GM12878 (cell line): Measurements from ENCODE around the gene DUSP7. TPM values are rescaled to one million over a fixed set of nuclear protein-coding genes. Genes with fewer than 3 reads are reported as not detected.

Source experiments
- ATAC-seq: fragments of 200-7000 bp; cut with Tn5 transposase; 3 replicates; pipeline ENCODE4 v1.9.1; 2020; ENCODE audit warnings: mild to moderate bottlenecking, moderate library complexity
- BruUV-seq: library from RNA; stranded (reverse); fragments of 400-500 nt; replicated peaks from 2 replicates; lab custom pipeline; 2021; lab: Mats Ljungman, UMichigan
- CTCF ChIA-PET: fragments of 300-600 bp; sonication (Branson Sonifier 250); formaldehyde crosslinking; extraction: SDS; loops from one replicate; lab custom pipeline; 2021; ENCODE audit warnings: inconsistent platforms; lab: Yijun Ruan, JAX
- POLR2A ChIA-PET: fragments of 350-600 bp; formaldehyde crosslinking; extraction: SDS; loops from one replicate; lab custom pipeline; 2021; ENCODE audit warnings: inconsistent platforms; lab: Charles Lee
- RAD21 ChIA-PET: fragments of 300-600 bp; sonication (Branson Sonifier 250); formaldehyde crosslinking; loops from one replicate; lab custom pipeline; 2023; ENCODE audit warnings: antibody characterized with exemption; ENCODE audit not compliant: unreplicated experiment; lab: Charles Lee
- SMC1A ChIA-PET: fragments of 300-600 bp; sonication (Branson Sonifier 250); formaldehyde crosslinking; loops from one replicate; lab custom pipeline; 2023; ENCODE audit not compliant: unreplicated experiment, uncharacterized antibody; lab: Charles Lee
- DNase-seq: peaks from one replicate; pipeline ENCODE4 v3.0.0-alpha.2; 2011; ENCODE audit warnings: low read depth, low spot score
- FAIRE-seq: peaks from 3 replicates; lab custom pipeline; 2011; peaks lifted over from hg19 to GRCh38; lab: Jason Lieb, UNC
- H2AFZ ChIP-seq: 2 replicates; pipeline ENCODE4 v1.6.0; 2011; ENCODE audit warnings: low read depth, low read length, control low read depth; ENCODE audit not compliant: control insufficient read depth
- H3K27ac ChIP-seq: 2 replicates; pipeline ENCODE4 v1.5.1; 2011; ENCODE audit warnings: control low read depth; ENCODE audit not compliant: control insufficient read depth, insufficient read depth
- H3K27me3 ChIP-seq, 2 experiments: replicated peaks in 1 of 2; 2 replicates each; pipeline versions ENCODE4 v1.6.0 to v1.6.1; 2011; ENCODE audit warnings: low read length in 1 of 2; ENCODE audit not compliant: control insufficient read depth in 2 of 2, insufficient read depth in 2 of 2
- H3K36me3 ChIP-seq, 2 experiments: 2 replicates each; pipeline ENCODE4 v1.5.1; 2011; ENCODE audit warnings: low read length in 1 of 2; ENCODE audit not compliant: control insufficient read depth in 2 of 2, insufficient read depth in 2 of 2
- H3K4me1 ChIP-seq: 2 replicates; pipeline ENCODE4 v1.6.1; 2011; ENCODE audit warnings: mild to moderate bottlenecking, low read length, moderate library complexity, mixed read lengths; ENCODE audit not compliant: control insufficient read depth, insufficient read depth
- H3K4me2 ChIP-seq: 2 replicates; pipeline ENCODE4 v1.6.0; 2011; ENCODE audit warnings: control low read depth; ENCODE audit not compliant: control insufficient read depth, insufficient read depth
- H3K4me3 ChIP-seq: fragments of 200-600 bp; sonication (generic); 2 replicates; pipeline ENCODE4 v1.5.1; 2016
- H3K79me2 ChIP-seq: 2 replicates; pipeline ENCODE4 v1.6.0; 2011; ENCODE audit warnings: low read length; ENCODE audit not compliant: control insufficient read depth, insufficient read depth
- H3K9ac ChIP-seq: 2 replicates; pipeline ENCODE4 v1.8.0; 2011; ENCODE audit warnings: low read length, control low read depth, mixed read lengths; ENCODE audit not compliant: control insufficient read depth, insufficient read depth
- H3K9me3 ChIP-seq: replicated peaks from 3 replicates; pipeline ENCODE4 v1.5.1; 2011; ENCODE audit warnings: mild to moderate bottlenecking, low read length; ENCODE audit not compliant: control insufficient read depth, insufficient read depth
- H4K20me1 ChIP-seq: 2 replicates; pipeline ENCODE4 v1.6.0; 2011; ENCODE audit not compliant: control insufficient read depth, insufficient read depth
- BHLHE40 ChIP-seq, 2 experiments: fragments of 450-650 bp in 1 of 2; IDR thresholded peaks; 2 replicates each; pipeline ENCODE4 v1.6.1; 2011 to 2017; ENCODE audit warnings: low read depth in 2 of 2, borderline replicate concordance in 1 of 2, improper control_type of control experiment in 1 of 2, low read length in 1 of 2, mild to moderate bottlenecking in 1 of 2
- CBX5 ChIP-seq: sonication (generic); IDR thresholded peaks from 2 replicates; pipeline ENCODE4 v1.6.1; 2016; ENCODE audit warnings: low read depth, moderate library complexity, mild to moderate bottlenecking, inconsistent platforms
- EGR1 ChIP-seq, 2 experiments: IDR thresholded peaks; 1 replicate in 1 of 2; 2 replicates in 1 of 2; pipeline ENCODE4 v1.6.1; 2011 to 2012; ENCODE audit warnings: low read depth in 2 of 2, low read length in 2 of 2, borderline replicate concordance in 1 of 2, mild to moderate bottlenecking in 1 of 2, moderate library complexity in 1 of 2
- NR2F1 ChIP-seq: fragments of 450-650 bp; conservative IDR thresholded peaks from 2 replicates; pipeline ENCODE4 v1.6.1; 2017; ENCODE audit warnings: mild to moderate bottlenecking
- RAD21 ChIP-seq: IDR thresholded peaks from 2 replicates; pipeline ENCODE4 v1.6.1; 2011; ENCODE audit warnings: mild to moderate bottlenecking, low read depth, low read length, moderate library complexity; ENCODE audit not compliant: insufficient read depth
- SIN3A ChIP-seq: IDR thresholded peaks from 2 replicates; pipeline ENCODE4 v1.6.1; 2012; ENCODE audit warnings: low read depth, low read length, improper control_type of control experiment
- SMC3 ChIP-seq: IDR thresholded peaks from 2 replicates; pipeline ENCODE4 v1.6.1; 2011; ENCODE audit warnings: low read length, improper control_type of control experiment, borderline replicate concordance
- YY1 ChIP-seq: IDR thresholded peaks from 2 replicates; pipeline ENCODE4 v1.6.1; 2011; ENCODE audit warnings: low read depth, mild to moderate bottlenecking, low read length
- WGBS: methylation state at CpG from one replicate; pipeline ENCODE4 v1.1.6; 2016; ENCODE audit warnings: low lambda C conversion rate; ENCODE audit not compliant: insufficient replicate concordance, insufficient coverage; ENCODE audit errors: missing lambda C conversion rate; 5-methylcytosine and 5-hydroxymethylcytosine counted together
- in situ Hi-C: fragments of 300-500 bp; cut with MboI; formaldehyde crosslinking; loops from 9 replicates; pipeline ENCODE4 v1.14.3; 2018; ENCODE audit warnings: mixed read lengths
- intact Hi-C: fragments of 100-400 bp; cut with micrococcal nuclease; formaldehyde crosslinking; loops from one replicate; pipeline ENCODE4 v1.14.2; 2022; ENCODE audit not compliant: unreplicated experiment
- polyA plus RNA-seq, 11 experiments: library from polyadenylated mRNA; depleted of rRNA in 4 of 11; unstranded in 6 of 11; stranded (reverse) in 5 of 11; fragments of >200 nt; fragmentation: Nextera tagmentation in 4 of 11; fragmentation: Illumina TruSeq in 1 of 11; extraction: Ambion mirVana in 4 of 11; extraction: Trizol in 1 of 11; gene quantifications; 1 replicate in 1 of 11; 2 replicates in 10 of 11; pipeline versions ENCODE4 v1.2.1 to v1.2.3, GENCODE V29; 2011 to 2016; ENCODE audit warnings: inconsistent platforms in 2 of 11, missing spikeins in 2 of 11, low read depth in 1 of 11
- total RNA-seq, 4 experiments: library from RNA; depleted of rRNA in 3 of 4; stranded (reverse); fragments of >200 nt in 3 of 4; fragmentation: Illumina TruSeq in 1 of 4; extraction: Trizol in 1 of 4; gene quantifications; 2 replicates each; pipeline versions ENCODE4 v1.2.1 to v1.2.3, GENCODE V29; 2013 to 2021
- TF ChIP-seq, protein P1 (sequence below), 3 experiments: IDR thresholded peaks in 2 of 3; conservative IDR thresholded peaks in 1 of 3; 2 replicates each; pipeline ENCODE4 v1.5.1; 2011; ENCODE audit warnings: low read depth in 3 of 3, low read length in 3 of 3, mild to moderate bottlenecking in 3 of 3, control low read depth in 2 of 3, moderate library complexity in 2 of 3, inconsistent platforms in 1 of 3, mixed read lengths in 1 of 3; ENCODE audit not compliant: control insufficient read depth in 2 of 3, insufficient read depth in 1 of 3; ENCODE audit errors: extremely low read depth in 1 of 3
- TF ChIP-seq, protein P2 (sequence below): fragments of 450-650 bp; IDR thresholded peaks from 2 replicates; pipeline ENCODE4 v1.6.1; 2017; ENCODE audit warnings: mild to moderate bottlenecking, moderate library complexity
- TF ChIP-seq, protein P3 (sequence below): fragments of 150-350 bp; IDR thresholded peaks from 2 replicates; pipeline ENCODE4 v1.6.1; 2016; ENCODE audit warnings: low read depth, low read length

DUSP7 gene
- total and polyA plus RNA-seq, 10 of the 15 experiments (the other 5 are each of a cell fraction or from before 2014, with no cell fraction given) = 0.73 to 17.0 (median 7.9) TPM

DNA sequence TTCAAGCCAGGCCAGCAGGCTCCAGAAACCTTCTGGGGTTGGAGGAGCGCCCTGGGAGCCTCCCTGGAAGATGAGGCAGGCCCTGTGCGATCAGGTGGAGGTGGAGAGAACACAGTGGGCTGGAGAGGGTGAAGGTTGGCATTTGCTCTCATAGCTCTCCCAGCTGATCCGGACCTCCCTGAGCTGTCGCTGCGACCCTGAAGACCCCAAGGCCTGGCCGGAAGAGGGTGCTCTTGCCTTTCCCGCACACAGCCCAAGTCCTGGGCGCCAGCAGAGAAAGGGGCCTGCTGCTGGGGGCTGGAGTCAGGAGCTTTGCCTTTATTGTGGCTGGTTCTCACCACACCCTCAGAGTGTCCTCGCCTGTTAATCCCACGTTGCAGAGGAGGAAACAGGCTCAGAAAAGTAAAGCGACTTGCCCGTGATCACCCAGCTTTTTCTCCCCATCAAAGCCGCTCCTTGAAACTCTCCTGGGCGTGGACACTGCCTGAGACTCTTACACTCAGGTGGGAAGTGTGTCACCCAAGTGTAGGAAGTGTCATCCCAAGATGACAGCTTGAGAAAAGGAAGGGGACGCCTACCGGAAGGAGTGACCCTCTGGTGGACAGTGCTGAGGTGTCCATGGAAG lies 52.1 kb downstream of the DUSP7 start:
- 55% methylated on average over 16 of the region's 16 CpGs for WGBS
- Histone ChIP-seq H3K27me3 (no peaks in the 10 kb centered on the region; a peak in 1 of 4 replicates), H3K4me1 (peaks cover 12% of the 10 kb centered on the region), H3K79me2 (no peaks in the 10 kb centered on the region), H3K4me3 (no peak overlapping the region), H3K9ac (no peak overlapping the region), H3K36me3 (no peaks in the 10 kb centered on the region), H3K4me2 (no peak overlapping the region), H2AFZ (no peak overlapping the region), H3K27ac (no peak overlapping the region), H3K9me3 (no peaks in the 10 kb centered on the region), H4K20me1 (no peaks in the 10 kb centered on the region)
- POLR2A ChIA-PET = interaction anchor here (0.9 to 1.7 kb wide), 7 partner anchors 8 to 119 kb away, joined by 3 to 6 read pairs (median 4); no protein-coding TSS in a partner anchor
- CTCF ChIA-PET = interaction anchor here (0.6 to 10.6 kb wide), 38 partner anchors 9 to 335 kb away, joined by 3 to 334 read pairs (median 6); partner anchors contain the start of genes DUSP7, PARP3, POC1A and RRP9
- FAIRE-seq (no peak), ATAC-seq (peak; percentile 67), DNase-seq (no peak)
- BruUV-seq = no TSS peak
- intact Hi-C loops (no loop called here), in situ Hi-C loops (loop anchor here (5.0 kb wide), 1 partner anchor 138 kb away; no protein-coding TSS in a partner anchor)
- RAD21 ChIA-PET = interaction anchor here (0.6 to 8.5 kb wide), 32 partner anchors 8 to 395 kb away, joined by 3 to 165 read pairs (median 5); partner anchors contain the start of genes DUSP7, RPL29, RRP9 and TLR9
- SMC1A ChIA-PET = interaction anchor here (0.8 to 7.7 kb wide), 19 partner anchors 9 to 150 kb away, joined by 3 to 179 read pairs (median 6); partner anchors contain the start of genes DUSP7, POC1A and RRP9
- TF ChIP-seq EGR1 (IDR thresholded peaks at IDR 0.05; ENCODE audit: borderline replicate concordance in 1 of 2, low read depth in 2 of 2, low read length in 2 of 2) (no peak), YY1 (peak; percentile 29; the same call in 1 of the 2 replicates), SMC3 (peak; percentile 72; the same call in 1 of the 2 replicates), NR2F1 (peak; percentile 43), CBX5 (no peak), BHLHE40 (IDR thresholded peaks at IDR 0.05; ENCODE audit: borderline replicate concordance in 1 of 2, low read depth in 2 of 2, low read length in 1 of 2) (no peak; a peak in 1 of 4 replicates), SIN3A (no peak), RAD21 (peak; percentile 88)
- TF ChIP-seq, protein P1, sequence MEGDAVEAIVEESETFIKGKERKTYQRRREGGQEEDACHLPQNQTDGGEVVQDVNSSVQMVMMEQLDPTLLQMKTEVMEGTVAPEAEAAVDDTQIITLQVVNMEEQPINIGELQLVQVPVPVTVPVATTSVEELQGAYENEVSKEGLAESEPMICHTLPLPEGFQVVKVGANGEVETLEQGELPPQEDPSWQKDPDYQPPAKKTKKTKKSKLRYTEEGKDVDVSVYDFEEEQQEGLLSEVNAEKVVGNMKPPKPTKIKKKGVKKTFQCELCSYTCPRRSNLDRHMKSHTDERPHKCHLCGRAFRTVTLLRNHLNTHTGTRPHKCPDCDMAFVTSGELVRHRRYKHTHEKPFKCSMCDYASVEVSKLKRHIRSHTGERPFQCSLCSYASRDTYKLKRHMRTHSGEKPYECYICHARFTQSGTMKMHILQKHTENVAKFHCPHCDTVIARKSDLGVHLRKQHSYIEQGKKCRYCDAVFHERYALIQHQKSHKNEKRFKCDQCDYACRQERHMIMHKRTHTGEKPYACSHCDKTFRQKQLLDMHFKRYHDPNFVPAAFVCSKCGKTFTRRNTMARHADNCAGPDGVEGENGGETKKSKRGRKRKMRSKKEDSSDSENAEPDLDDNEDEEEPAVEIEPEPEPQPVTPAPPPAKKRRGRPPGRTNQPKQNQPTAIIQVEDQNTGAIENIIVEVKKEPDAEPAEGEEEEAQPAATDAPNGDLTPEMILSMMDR (IDR thresholded peaks at IDR 0.05 in 2 of 3, conservative IDR thresholded peaks at IDR 0.05 in 1 of 3; ENCODE audit: control insufficient read depth in 2 of 3, extremely low read depth in 1 of 3, insufficient read depth in 1 of 3, low read depth in 3 of 3, low read length in 3 of 3) = peak; percentile 43 to 71 (median 68)
- TF ChIP-seq, protein P2, sequence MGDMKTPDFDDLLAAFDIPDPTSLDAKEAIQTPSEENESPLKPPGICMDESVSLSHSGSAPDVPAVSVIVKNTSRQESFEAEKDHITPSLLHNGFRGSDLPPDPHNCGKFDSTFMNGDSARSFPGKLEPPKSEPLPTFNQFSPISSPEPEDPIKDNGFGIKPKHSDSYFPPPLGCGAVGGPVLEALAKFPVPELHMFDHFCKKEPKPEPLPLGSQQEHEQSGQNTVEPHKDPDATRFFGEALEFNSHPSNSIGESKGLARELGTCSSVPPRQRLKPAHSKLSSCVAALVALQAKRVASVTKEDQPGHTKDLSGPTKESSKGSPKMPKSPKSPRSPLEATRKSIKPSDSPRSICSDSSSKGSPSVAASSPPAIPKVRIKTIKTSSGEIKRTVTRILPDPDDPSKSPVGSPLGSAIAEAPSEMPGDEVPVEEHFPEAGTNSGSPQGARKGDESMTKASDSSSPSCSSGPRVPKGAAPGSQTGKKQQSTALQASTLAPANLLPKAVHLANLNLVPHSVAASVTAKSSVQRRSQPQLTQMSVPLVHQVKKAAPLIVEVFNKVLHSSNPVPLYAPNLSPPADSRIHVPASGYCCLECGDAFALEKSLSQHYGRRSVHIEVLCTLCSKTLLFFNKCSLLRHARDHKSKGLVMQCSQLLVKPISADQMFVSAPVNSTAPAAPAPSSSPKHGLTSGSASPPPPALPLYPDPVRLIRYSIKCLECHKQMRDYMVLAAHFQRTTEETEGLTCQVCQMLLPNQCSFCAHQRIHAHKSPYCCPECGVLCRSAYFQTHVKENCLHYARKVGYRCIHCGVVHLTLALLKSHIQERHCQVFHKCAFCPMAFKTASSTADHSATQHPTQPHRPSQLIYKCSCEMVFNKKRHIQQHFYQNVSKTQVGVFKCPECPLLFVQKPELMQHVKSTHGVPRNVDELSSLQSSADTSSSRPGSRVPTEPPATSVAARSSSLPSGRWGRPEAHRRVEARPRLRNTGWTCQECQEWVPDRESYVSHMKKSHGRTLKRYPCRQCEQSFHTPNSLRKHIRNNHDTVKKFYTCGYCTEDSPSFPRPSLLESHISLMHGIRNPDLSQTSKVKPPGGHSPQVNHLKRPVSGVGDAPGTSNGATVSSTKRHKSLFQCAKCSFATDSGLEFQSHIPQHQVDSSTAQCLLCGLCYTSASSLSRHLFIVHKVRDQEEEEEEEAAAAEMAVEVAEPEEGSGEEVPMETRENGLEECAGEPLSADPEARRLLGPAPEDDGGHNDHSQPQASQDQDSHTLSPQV = 0 out of 2 replicates have a peak, but pooled peaks have one; percentile 35
- TF ChIP-seq, protein P3, sequence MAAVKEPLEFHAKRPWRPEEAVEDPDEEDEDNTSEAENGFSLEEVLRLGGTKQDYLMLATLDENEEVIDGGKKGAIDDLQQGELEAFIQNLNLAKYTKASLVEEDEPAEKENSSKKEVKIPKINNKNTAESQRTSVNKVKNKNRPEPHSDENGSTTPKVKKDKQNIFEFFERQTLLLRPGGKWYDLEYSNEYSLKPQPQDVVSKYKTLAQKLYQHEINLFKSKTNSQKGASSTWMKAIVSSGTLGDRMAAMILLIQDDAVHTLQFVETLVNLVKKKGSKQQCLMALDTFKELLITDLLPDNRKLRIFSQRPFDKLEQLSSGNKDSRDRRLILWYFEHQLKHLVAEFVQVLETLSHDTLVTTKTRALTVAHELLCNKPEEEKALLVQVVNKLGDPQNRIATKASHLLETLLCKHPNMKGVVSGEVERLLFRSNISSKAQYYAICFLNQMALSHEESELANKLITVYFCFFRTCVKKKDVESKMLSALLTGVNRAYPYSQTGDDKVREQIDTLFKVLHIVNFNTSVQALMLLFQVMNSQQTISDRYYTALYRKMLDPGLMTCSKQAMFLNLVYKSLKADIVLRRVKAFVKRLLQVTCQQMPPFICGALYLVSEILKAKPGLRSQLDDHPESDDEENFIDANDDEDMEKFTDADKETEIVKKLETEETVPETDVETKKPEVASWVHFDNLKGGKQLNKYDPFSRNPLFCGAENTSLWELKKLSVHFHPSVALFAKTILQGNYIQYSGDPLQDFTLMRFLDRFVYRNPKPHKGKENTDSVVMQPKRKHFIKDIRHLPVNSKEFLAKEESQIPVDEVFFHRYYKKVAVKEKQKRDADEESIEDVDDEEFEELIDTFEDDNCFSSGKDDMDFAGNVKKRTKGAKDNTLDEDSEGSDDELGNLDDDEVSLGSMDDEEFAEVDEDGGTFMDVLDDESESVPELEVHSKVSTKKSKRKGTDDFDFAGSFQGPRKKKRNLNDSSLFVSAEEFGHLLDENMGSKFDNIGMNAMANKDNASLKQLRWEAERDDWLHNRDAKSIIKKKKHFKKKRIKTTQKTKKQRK = no peak
